ENCODE data around the gene PARD3B. TPM values are rescaled to one million over a fixed set of nuclear protein-coding genes. Genes with fewer than 3 reads are reported as not detected.

The PARD3B gene
- total and polyA plus RNA-seq, 2 of the 13 experiments (the other 11 are each of a cell fraction or from before 2014, with no cell fraction given): 0.71 to 2.3 TPM

DNA sequence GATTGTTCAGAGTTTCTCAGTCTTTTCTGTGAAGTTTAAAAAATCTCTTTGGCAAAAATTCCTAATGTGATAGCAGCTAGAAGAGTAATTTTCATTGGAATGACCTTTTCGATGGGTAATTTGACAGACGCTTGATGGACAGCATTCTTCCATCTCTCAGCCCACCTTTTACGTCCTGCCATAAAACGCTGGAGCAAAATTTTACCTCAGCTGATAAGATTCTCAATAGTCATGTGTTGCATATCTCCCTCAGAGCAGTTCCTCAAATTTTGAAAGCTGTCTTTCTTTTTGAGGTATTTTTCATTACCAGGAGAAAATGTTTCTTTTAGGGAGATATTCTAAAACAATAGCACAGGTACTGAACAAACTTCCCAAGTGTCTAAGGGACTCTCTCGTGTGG lies 441.4 kb downstream of the PARD3B start:
- Histone ChIP-seq H3K36me3 (replicated peaks in 1 of 2; ENCODE audit: control insufficient read depth in 1 of 2, insufficient read depth in 2 of 2, low read length in 2 of 2) (no peaks in the 10 kb centered on the region), H3K27me3 (ENCODE audit: control insufficient read depth in 1 of 2, insufficient read depth in 2 of 2, low read length in 2 of 2) (no peaks in the 10 kb centered on the region), H3K9me3 (ENCODE audit: low read length) (peaks cover 58% of the 10 kb centered on the region), H3K9ac (ENCODE audit: insufficient read depth, low read depth, low read length) (no peak overlapping the region), H4K20me1 (ENCODE audit: insufficient read depth, low read length) (no peaks in the 10 kb centered on the region), H3K79me2 (ENCODE audit: insufficient read depth, low read length) (no peaks in the 10 kb centered on the region), H2AFZ (ENCODE audit: low read length) (no peak overlapping the region), H3K4me1 (ENCODE audit: insufficient read depth, low read length) (no peaks in the 10 kb centered on the region), H3K27ac (ENCODE audit: extremely low read length, insufficient read depth, low read length) (no peak overlapping the region), H3K4me3 (replicated peaks in 1 of 3; ENCODE audit: insufficient read depth in 1 of 3, low read depth in 2 of 3, low read length in 3 of 3) (no peak overlapping the region), H3K4me2 (ENCODE audit: low read depth, low read length) (no peak overlapping the region)
- intact Hi-C loops (cut with micrococcal nuclease; ENCODE audit: unreplicated experiment): no loop called here
- in situ Hi-C loops (cut with HindIII; ENCODE audit: extremely low pct_ligation_motif_present, low pct_unique_long_range_greater_than_20kb): no loop called here
- ChIA-PET POLR2A (no interaction called here), CTCF (ENCODE audit: low intra/inter-chr PET ratio, low total read pairs) (no interaction called here)
- TF ChIP-seq, protein P1, sequence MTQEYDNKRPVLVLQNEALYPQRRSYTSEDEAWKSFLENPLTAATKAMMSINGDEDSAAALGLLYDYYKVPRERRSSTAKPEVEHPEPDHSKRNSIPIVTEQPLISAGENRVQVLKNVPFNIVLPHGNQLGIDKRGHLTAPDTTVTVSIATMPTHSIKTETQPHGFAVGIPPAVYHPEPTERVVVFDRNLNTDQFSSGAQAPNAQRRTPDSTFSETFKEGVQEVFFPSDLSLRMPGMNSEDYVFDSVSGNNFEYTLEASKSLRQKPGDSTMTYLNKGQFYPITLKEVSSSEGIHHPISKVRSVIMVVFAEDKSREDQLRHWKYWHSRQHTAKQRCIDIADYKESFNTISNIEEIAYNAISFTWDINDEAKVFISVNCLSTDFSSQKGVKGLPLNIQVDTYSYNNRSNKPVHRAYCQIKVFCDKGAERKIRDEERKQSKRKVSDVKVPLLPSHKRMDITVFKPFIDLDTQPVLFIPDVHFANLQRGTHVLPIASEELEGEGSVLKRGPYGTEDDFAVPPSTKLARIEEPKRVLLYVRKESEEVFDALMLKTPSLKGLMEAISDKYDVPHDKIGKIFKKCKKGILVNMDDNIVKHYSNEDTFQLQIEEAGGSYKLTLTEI (CRISPR knock-in tag; conservative IDR thresholded peaks at IDR 0.05): no peak
- TF ChIP-seq SATB2 (CRISPR knock-in tag; IDR thresholded peaks at IDR 0.05) (no peak), SP5 (CRISPR knock-in tag; IDR thresholded peaks at IDR 0.05; ENCODE audit: borderline replicate concordance, low read depth) (no peak), ZNF430 (CRISPR knock-in tag; IDR thresholded peaks at IDR 0.05) (no peak), ZFP41 (CRISPR knock-in tag; IDR thresholded peaks at IDR 0.05; ENCODE audit: borderline replicate concordance) (no peak), ZBTB7B (CRISPR knock-in tag; IDR thresholded peaks at IDR 0.05) (no peak), FOXP1 (IDR thresholded peaks at IDR 0.05) (no peak), FOXP1 (CRISPR knock-in tag; IDR thresholded peaks at IDR 0.05) (no peak), ZNF543 (CRISPR knock-in tag; IDR thresholded peaks at IDR 0.05) (no peak), ZBTB14 (CRISPR knock-in tag; IDR thresholded peaks at IDR 0.05) (no peak)
- TF ChIP-seq, protein P2, sequence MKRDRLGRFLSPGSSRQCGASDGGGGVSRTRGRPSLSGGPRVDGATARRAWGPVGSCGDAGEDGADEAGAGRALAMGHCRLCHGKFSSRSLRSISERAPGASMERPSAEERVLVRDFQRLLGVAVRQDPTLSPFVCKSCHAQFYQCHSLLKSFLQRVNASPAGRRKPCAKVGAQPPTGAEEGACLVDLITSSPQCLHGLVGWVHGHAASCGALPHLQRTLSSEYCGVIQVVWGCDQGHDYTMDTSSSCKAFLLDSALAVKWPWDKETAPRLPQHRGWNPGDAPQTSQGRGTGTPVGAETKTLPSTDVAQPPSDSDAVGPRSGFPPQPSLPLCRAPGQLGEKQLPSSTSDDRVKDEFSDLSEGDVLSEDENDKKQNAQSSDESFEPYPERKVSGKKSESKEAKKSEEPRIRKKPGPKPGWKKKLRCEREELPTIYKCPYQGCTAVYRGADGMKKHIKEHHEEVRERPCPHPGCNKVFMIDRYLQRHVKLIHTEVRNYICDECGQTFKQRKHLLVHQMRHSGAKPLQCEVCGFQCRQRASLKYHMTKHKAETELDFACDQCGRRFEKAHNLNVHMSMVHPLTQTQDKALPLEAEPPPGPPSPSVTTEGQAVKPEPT (CRISPR knock-in tag; IDR thresholded peaks at IDR 0.05; ENCODE audit: low read depth): no peak
- TF ChIP-seq, protein P3, sequence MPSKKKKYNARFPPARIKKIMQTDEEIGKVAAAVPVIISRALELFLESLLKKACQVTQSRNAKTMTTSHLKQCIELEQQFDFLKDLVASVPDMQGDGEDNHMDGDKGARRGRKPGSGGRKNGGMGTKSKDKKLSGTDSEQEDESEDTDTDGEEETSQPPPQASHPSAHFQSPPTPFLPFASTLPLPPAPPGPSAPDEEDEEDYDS (CRISPR knock-in tag; IDR thresholded peaks at IDR 0.05): no peak
- no peak for ATAC-seq
- 60% methylated on average over 5 of the region's 5 CpGs for WGBS (ENCODE audit: low lambda C conversion rate)
- no peak for DNase-seq (ENCODE audit: low spot score)
- no TSS peak for BruUV-seq (replicated peaks)
- no peak for FAIRE-seq

Data from HepG2 (cell line).